H9 (cell line): ENCODE results near the gene C2orf72. TPM values are rescaled to one million over a fixed set of nuclear protein-coding genes. Genes with fewer than 3 reads are reported as not detected.

ENCODE experiments used
- DNase-seq: peaks from one replicate; pipeline ENCODE4 v3.0.0-alpha.2; 2017
- H2AFZ ChIP-seq: one replicate; pipeline ENCODE4 v1.6.1; 2013; ENCODE audit warnings: mild to moderate bottlenecking, low read length, control low read depth, moderate library complexity
- H2AK5ac ChIP-seq: 2 replicates; pipeline ENCODE4 v1.6.1; 2013; ENCODE audit warnings: low read length, control low read depth, mixed read lengths; ENCODE audit not compliant: insufficient read length
- H2BK120ac ChIP-seq: one replicate; pipeline ENCODE4 v1.6.1; 2013; ENCODE audit warnings: low read depth, mild to moderate bottlenecking, low read length, control low read depth, inconsistent platforms; ENCODE audit not compliant: poor library complexity, severe bottlenecking
- H2BK12ac ChIP-seq: 2 replicates; pipeline ENCODE4 v1.6.1; 2013; ENCODE audit warnings: low read length, control low read depth, mixed read lengths, low read depth; ENCODE audit not compliant: insufficient read length
- H2BK15ac ChIP-seq: 2 replicates; pipeline ENCODE4 v1.6.1; 2013; ENCODE audit warnings: low read depth, low read length, control low read depth
- H2BK20ac ChIP-seq: one replicate; pipeline ENCODE4 v1.6.1; 2013; ENCODE audit warnings: low read depth, mild to moderate bottlenecking, low read length, control low read depth, inconsistent platforms; ENCODE audit not compliant: poor library complexity, severe bottlenecking
- H2BK5ac ChIP-seq: 2 replicates; pipeline ENCODE4 v1.6.1; 2013; ENCODE audit warnings: low read length, control low read depth, mixed read lengths; ENCODE audit not compliant: insufficient read length
- H3K14ac ChIP-seq: 2 replicates; pipeline ENCODE4 v1.6.1; 2013; ENCODE audit warnings: low read length, control low read depth; ENCODE audit not compliant: insufficient read depth
- H3K18ac ChIP-seq: 2 replicates; pipeline ENCODE4 v1.6.1; 2013; ENCODE audit warnings: low read depth, mild to moderate bottlenecking, mixed read lengths, low read length, control low read depth; ENCODE audit not compliant: insufficient read length
- H3K23ac ChIP-seq: 2 replicates; pipeline ENCODE4 v1.6.1; 2013; ENCODE audit warnings: low read length, control low read depth, mixed read lengths, low read depth; ENCODE audit not compliant: insufficient read length
- H3K23me2 ChIP-seq: 2 replicates; pipeline ENCODE4 v1.6.1; 2013; ENCODE audit warnings: low read depth, mild to moderate bottlenecking, mixed read lengths, low read length, control low read depth; ENCODE audit not compliant: insufficient read length, poor library complexity, severe bottlenecking
- H3K27ac ChIP-seq: 2 replicates; pipeline ENCODE4 v1.5.1; 2013; ENCODE audit warnings: low read length, control low read depth, mixed read lengths, low read depth; ENCODE audit not compliant: insufficient read length
- H3K27me3 ChIP-seq: 2 replicates; pipeline ENCODE4 v1.6.1; 2013; ENCODE audit warnings: low read length, control low read depth, inconsistent platforms; ENCODE audit not compliant: insufficient read depth
- H3K4ac ChIP-seq: 2 replicates; pipeline ENCODE4 v1.6.1; 2013; ENCODE audit warnings: low read depth, mild to moderate bottlenecking, control low read depth, inconsistent platforms, low read length, moderate library complexity
- H3K4me1 ChIP-seq: 2 replicates; pipeline ENCODE4 v1.6.1; 2013; ENCODE audit warnings: low read length, control low read depth, inconsistent platforms; ENCODE audit not compliant: insufficient read depth
- H3K4me2 ChIP-seq: 2 replicates; pipeline ENCODE4 v1.6.1; 2013; ENCODE audit warnings: low read length, control low read depth, mixed read lengths; ENCODE audit not compliant: insufficient read length, insufficient read depth
- H3K56ac ChIP-seq: 2 replicates; pipeline ENCODE4 v1.6.1; 2013; ENCODE audit warnings: low read depth, mild to moderate bottlenecking, mixed read lengths, low read length, control low read depth; ENCODE audit not compliant: insufficient read length
- H3K79me1 ChIP-seq: 2 replicates; pipeline ENCODE4 v1.6.1; 2013; ENCODE audit warnings: low read depth, mild to moderate bottlenecking, moderate library complexity, low read length, control low read depth, inconsistent platforms; ENCODE audit not compliant: insufficient read depth, poor library complexity, severe bottlenecking
- H3K79me2 ChIP-seq: 2 replicates; pipeline ENCODE4 v1.6.1; 2013; ENCODE audit warnings: low read length, control low read depth, inconsistent platforms; ENCODE audit not compliant: insufficient read depth
- H3K9ac ChIP-seq: 2 replicates; pipeline ENCODE4 v1.6.1; 2013; ENCODE audit warnings: low read length, control low read depth, mixed read lengths; ENCODE audit not compliant: insufficient read length; ENCODE audit errors: extremely low read depth
- H3K9me3 ChIP-seq: one replicate; pipeline ENCODE4 v1.6.1; 2013; ENCODE audit warnings: low read depth, low read length, inconsistent platforms; ENCODE audit not compliant: control insufficient read depth
- H3T11ph ChIP-seq: one replicate; pipeline ENCODE4 v1.6.1; 2013; ENCODE audit warnings: mild to moderate bottlenecking, low read length, control low read depth, inconsistent platforms
- H4K20me1 ChIP-seq: one replicate; pipeline ENCODE4 v1.6.1; 2013; ENCODE audit not compliant: control insufficient read depth, insufficient read length, insufficient read depth
- H4K5ac ChIP-seq: 2 replicates; pipeline ENCODE4 v1.6.1; 2013; ENCODE audit warnings: low read depth, mild to moderate bottlenecking, mixed read lengths, low read length, control low read depth; ENCODE audit not compliant: insufficient read length
- H4K8ac ChIP-seq: replicated peaks from 2 replicates; pipeline ENCODE4 v1.6.1; 2013; ENCODE audit warnings: low read length, control low read depth, mixed read lengths, low read depth; ENCODE audit not compliant: insufficient read length
- H4K91ac ChIP-seq: 2 replicates; pipeline ENCODE4 v1.6.1; 2013; ENCODE audit warnings: low read depth, mild to moderate bottlenecking, moderate library complexity, mixed read lengths, low read length, control low read depth; ENCODE audit not compliant: insufficient read length
- H3K27ac Mint-ChIP-seq, 3 experiments: 2 replicates in 2 of 3; 3 replicates in 1 of 3; pipeline ENCODE4 v1.8.0; 2020 to 2021; ENCODE audit warnings: mixed read lengths in 3 of 3, mild to moderate bottlenecking in 1 of 3, moderate library complexity in 1 of 3
- H3K27me3 Mint-ChIP-seq: 2 replicates; pipeline ENCODE4 v1.8.0; 2021; ENCODE audit warnings: low read depth, mild to moderate bottlenecking, moderate library complexity, mixed read lengths
- H3K36me3 Mint-ChIP-seq, 3 experiments: 2 replicates in 2 of 3; 3 replicates in 1 of 3; pipeline ENCODE4 v1.8.0; 2020 to 2021; ENCODE audit warnings: low read depth in 3 of 3, mixed read lengths in 3 of 3; ENCODE audit not compliant: insufficient read depth in 1 of 3
- H3K4me1 Mint-ChIP-seq, 2 experiments: 2 replicates each; pipeline ENCODE4 v1.8.0; 2020; ENCODE audit warnings: mixed read lengths in 2 of 2
- H3K4me3 Mint-ChIP-seq, 2 experiments: 2 replicates in 1 of 2; 3 replicates in 1 of 2; pipeline ENCODE4 v1.8.0; 2020 to 2021; ENCODE audit warnings: mild to moderate bottlenecking in 2 of 2, mixed read lengths in 2 of 2, moderate library complexity in 1 of 2
- H3K9me3 Mint-ChIP-seq, 2 experiments: 2 replicates in 1 of 2; 3 replicates in 1 of 2; pipeline ENCODE4 v1.8.0; 2020; ENCODE audit warnings: mild to moderate bottlenecking in 2 of 2, mixed read lengths in 2 of 2, moderate library complexity in 1 of 2
- WGBS: extraction: QIAGEN DNeasy Blood & Tissue Kit; methylation state at CpG from one replicate; pipeline ENCODE4 v1.1.7; 2013; ENCODE audit warnings: missing lambda C conversion rate, low lambda C conversion rate, mixed read lengths; ENCODE audit not compliant: insufficient read length; ENCODE audit errors: extremely low coverage; 5-methylcytosine and 5-hydroxymethylcytosine counted together
- total RNA-seq: library from RNA; stranded (reverse); gene quantifications from 2 replicates; pipeline ENCODE4 v1.2.1, GENCODE V29; 2021
- TF ChIP-seq, protein P1 (sequence below): fragments of 200-600 bp; sonication (generic); conservative IDR thresholded peaks from 3 replicates; pipeline ENCODE4 v1.8.0; 2021; ENCODE audit warnings: antibody characterized with exemption, mild to moderate bottlenecking

The C2orf72 gene
- total RNA-seq, 1 experiment from 2014 or later, result 1.0 TPM

DNA sequence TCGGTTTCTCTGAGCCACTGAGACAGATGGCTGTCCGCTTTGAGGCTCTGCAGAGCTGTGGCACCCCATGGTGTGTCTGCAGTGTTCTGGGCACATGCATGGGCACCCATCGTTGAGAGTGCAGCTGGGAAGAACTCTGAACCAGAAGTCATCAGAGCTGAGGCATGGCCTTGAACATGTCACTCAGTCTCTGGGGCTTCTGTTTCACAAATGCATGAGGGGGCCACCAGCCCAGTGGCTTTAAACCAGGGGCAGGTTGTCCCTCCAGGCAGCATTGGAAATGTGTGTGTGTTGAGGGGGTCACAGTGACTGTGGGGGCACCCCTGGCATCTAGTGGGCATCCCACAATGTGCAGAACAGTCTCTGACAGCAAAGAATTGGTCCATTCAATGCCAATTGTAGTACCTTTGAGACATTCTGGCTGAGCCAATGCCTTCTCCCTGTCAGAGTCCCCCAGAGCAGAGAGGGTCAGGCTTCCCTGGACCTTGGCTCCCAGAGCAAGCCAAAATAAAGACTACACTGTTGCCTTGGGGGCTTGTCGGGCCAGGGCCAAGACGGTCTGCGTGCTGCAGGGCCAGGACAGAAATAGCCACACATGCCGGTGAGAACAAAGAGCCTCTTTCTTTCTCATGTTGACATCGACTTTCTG, 10.1 kb downstream of the C2orf72 start:
- H3K4me3 Mint-ChIP-seq, result no peak overlapping the region

More for the DNA sequence above, 10.1 kb downstream of the C2orf72 start:
- no peak overlapping the region for H3K9ac ChIP-seq
- no peak overlapping the region for H2BK12ac ChIP-seq
- H3K9me3 ChIP-seq, result no peaks in the 10 kb centered on the region
- no peak overlapping the region for H3K56ac ChIP-seq
- no peak overlapping the region for H3K4me2 ChIP-seq
- H3K4me1 ChIP-seq, result no peaks in the 10 kb centered on the region
- H4K91ac ChIP-seq, result no peak overlapping the region
- Mint-ChIP-seq H3K27me3 (peaks cover 40% of the 10 kb centered on the region), H3K36me3 (no peaks in the 10 kb centered on the region), H3K9me3 (no peaks in the 10 kb centered on the region), H3K4me1 (peaks cover 3 to 5% of the 10 kb centered on the region in 2 experiments; a peak in 2 of 4 replicates), H3K27ac (no peak overlapping the region)
- H3K18ac ChIP-seq, result no peak overlapping the region
- H4K5ac ChIP-seq, result no peak overlapping the region
- H3K79me2 ChIP-seq, result no peaks in the 10 kb centered on the region
- no peaks in the 10 kb centered on the region for H3K79me1 ChIP-seq
- H4K8ac ChIP-seq, result no peak overlapping the region
- H2AFZ ChIP-seq, result no peak overlapping the region
- no peak overlapping the region for H3K14ac ChIP-seq
- H2AK5ac ChIP-seq, result no peak overlapping the region
- no CpG with 5 or more reads among the region's 8 CpGs for WGBS
- no peak overlapping the region for H2BK5ac ChIP-seq
- H3K23ac ChIP-seq, result no peak overlapping the region
- no peak for DNase-seq
- H2BK120ac ChIP-seq, result no peak overlapping the region
- no peak overlapping the region for H2BK15ac ChIP-seq
- no peak overlapping the region for H2BK20ac ChIP-seq
- H3K23me2 ChIP-seq, result no peaks in the 10 kb centered on the region
- H3K27ac ChIP-seq, result no peak overlapping the region
- TF ChIP-seq, protein P1, sequence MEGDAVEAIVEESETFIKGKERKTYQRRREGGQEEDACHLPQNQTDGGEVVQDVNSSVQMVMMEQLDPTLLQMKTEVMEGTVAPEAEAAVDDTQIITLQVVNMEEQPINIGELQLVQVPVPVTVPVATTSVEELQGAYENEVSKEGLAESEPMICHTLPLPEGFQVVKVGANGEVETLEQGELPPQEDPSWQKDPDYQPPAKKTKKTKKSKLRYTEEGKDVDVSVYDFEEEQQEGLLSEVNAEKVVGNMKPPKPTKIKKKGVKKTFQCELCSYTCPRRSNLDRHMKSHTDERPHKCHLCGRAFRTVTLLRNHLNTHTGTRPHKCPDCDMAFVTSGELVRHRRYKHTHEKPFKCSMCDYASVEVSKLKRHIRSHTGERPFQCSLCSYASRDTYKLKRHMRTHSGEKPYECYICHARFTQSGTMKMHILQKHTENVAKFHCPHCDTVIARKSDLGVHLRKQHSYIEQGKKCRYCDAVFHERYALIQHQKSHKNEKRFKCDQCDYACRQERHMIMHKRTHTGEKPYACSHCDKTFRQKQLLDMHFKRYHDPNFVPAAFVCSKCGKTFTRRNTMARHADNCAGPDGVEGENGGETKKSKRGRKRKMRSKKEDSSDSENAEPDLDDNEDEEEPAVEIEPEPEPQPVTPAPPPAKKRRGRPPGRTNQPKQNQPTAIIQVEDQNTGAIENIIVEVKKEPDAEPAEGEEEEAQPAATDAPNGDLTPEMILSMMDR, result no peak
- no peak overlapping the region for H3T11ph ChIP-seq
- H3K27me3 ChIP-seq, result no peaks in the 10 kb centered on the region; the same call in 1 of the 2 replicates
- no peak overlapping the region for H3K4ac ChIP-seq
- no peaks in the 10 kb centered on the region for H4K20me1 ChIP-seq
